Stimulated activated CD4-positive, alpha-beta T cell treated with anti-CD3 and anti-CD28 coated beads, Interleukin-2, amount 100 ng/mL, for 24 hours (primary cell): ENCODE results near the gene CIDEC.
A peak's percentile ranks its signal among the peaks of the same experiment; 100 is the strongest.
"Not testable (repeated sequence)": the region's sequence is repeated elsewhere in the genome, so short reads cannot be mapped to it uniquely, and the experiment has no call there.

Experiments used
- DNase-seq, 2 donors: peaks; one replicate each; pipeline ENCODE4 v3.0.0-alpha.2; 2020

Gene CIDEC

GRCh38 chr3:9900965-9901415 lies 20.9 kb upstream of the CIDEC start:
- not testable (repeated sequence) for DNase-seq

DNA sequence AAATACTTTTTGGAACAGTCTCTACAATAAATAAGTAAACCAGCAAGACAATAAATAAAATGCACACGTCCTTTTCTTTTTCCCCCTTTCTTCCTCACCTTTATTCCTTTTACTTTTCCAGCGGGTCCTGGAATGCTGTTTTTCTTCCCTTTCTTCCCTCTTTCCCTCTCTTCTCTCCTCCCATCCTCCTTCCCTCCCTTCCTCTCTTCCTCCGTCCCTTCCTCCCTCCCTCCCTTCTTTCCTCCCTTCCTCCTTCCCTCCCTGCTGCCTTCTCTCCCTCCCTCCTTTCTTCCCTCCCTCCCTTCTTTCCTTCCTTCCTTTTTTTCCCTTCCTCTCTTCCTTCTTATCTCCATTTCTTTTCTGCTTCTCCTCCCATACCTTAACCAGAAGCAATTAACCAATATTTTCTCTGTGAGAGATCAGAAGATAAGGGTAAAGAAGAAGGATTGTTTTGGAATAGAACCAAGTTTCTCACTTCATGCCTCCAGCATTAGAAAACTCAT lies 19.3 kb upstream of the CIDEC start:
- DNase-seq = no peak

- no peak for DNase-seq
These were observed 18.6 kb upstream of the CIDEC start for GRCh38 chr3:9898467-9899241.

- DNase-seq = no peak
These were observed 17.6 kb upstream of the CIDEC start for GRCh38 chr3:9897408-9898372.

- not testable (repeated sequence) for DNase-seq
These were observed 16.8 kb upstream of the CIDEC start for GRCh38 chr3:9896755-9897407.

- DNase-seq = not testable (repeated sequence)
These were observed 15.7 kb upstream of the CIDEC start for GRCh38 chr3:9895715-9896114.

GRCh38 chr3:9893739-9894138 lies 13.7 kb upstream of the CIDEC start:
- DNase-seq = no peak

DNA sequence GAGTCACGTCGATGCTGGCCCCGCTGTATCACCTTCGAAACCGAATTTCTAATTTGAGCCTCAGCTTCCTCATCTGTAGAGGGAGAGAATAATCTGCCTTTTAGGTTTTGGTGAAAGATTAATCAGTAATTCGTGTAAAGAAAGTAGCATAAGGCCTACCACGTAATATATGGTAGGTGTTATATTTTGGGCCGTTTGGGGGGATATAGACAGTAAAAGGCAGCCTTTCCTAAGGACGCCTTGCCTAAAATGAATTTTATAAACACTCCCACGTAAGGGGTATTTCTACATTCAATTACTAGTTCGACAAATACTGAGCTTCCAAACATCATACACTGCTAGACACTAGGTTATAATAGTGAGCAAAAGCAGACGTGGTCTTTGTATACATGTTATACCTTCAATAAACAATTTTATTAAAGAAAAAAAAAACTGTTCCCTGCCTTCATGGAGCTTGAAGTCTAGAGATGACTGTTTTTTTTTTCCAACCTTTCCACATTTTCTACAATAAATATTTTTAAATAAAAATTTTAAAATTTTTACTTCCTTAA lies 11.1 kb upstream of the CIDEC start:
- DNase-seq = no peak

- DNase-seq = peak; percentile 91 to 92
These were observed 10.4 kb upstream of the CIDEC start, which contains the start of gene JAGN1 for GRCh38 chr3:9890249-9891071. Gene JAGN1 (plus strand): TSS chr3:9890610. CDS start chr3:9890723, 113 bp downstream.

- no peak for DNase-seq
These were observed 9.4 kb upstream of the CIDEC start for GRCh38 chr3:9889405-9889804.

DNA sequence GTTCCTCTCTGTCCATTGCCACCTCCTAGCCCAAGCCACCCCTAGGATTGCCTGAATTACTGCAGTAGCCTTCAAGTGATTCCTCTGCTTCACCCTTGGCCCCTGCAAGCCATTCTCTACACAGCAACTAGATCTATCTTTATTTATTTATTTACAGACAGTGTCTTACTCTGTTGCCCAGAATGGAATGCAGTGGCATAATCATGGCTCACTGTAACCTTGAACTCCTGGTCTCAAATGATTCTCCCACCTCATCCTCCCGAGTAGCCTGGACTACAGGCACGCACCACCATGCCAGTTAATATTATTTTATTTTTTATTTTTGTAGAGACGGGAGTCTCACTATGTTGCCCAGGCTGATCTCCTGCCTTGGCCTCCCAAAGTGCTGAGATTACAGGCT lies 8.5 kb upstream of the CIDEC start:
- DNase-seq = no peak

GRCh38 chr3:9887480-9887879 lies 7.4 kb upstream of the CIDEC start:
- DNase-seq = no peak

GRCh38 chr3:9886328-9886727 lies 6.3 kb upstream of the CIDEC start:
- DNase-seq = no peak

DNA sequence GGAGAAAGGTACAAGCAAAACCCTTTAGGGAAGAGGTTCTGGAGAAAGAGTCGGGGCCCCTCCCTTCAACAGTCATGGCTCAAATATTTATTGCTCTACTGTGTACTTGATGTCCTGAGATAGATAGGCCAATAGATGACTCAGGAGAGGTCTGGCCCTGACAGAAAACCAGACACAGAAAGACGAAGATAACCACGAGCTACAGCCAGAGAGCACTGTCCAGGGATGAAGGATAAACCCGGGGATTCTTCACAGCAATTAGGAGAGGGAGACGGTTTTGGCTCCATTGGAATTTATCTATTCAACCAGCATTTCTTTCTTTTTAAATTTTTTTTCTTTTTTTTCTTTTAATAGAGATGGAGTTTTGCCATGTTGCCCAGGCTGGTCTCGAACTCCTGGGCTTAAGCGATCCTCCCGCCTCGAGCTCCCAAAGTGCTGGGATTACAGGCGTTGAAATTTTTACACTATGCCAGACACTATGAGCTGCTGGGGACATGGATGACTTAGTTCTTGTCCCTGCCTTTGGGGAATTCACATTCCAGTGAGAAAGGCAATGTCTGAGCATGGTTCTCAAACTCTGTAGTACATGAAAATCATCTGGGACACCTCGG lies 4.6 kb upstream of the CIDEC start:
- DNase-seq = no peak

GRCh38 chr3:9883706-9884554 lies 3.9 kb upstream of the CIDEC start:
- DNase-seq = no peak

DNA sequence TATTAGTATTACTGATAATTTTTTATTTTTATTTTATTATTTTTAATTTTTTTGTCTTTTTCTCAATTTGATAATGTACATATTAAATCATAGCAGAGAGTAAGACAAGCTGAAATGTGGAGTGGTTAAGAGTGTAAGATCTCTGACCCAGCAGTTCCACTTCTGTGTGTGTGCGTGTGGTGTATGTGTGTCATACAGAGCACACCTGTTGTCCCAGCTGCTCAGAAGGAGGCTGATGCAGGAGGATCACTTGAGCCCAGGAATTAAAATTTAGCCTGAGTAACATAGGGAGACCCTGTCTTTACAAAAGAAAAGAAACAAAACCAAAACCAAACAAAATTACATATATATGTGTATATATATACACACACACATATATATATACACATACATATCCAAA lies 1.4 kb upstream of the CIDEC start:
- no peak for DNase-seq

- no peak for DNase-seq
These were observed 1.4 kb downstream of the CIDEC start for GRCh38 chr3:9878700-9879099.

DNA sequence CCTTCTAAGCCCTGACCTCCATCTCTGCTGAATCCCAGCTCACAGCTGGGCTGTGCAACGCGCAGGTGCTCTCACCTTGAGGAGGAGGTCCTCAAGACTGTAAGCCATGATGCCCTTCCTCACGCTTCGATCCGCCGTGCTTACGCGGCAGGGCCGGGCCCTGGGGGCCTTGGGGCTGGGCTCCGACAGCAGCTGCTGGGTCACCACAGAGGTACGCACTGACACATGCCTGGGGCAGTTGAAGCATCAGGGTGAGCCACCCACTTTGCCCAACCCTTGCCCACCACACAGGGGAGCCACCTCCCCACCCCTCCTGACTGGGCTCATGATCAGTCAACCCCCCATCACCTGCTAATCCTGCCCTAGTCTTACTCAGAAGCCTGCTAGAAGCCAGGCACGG lies 3.1 kb downstream of the CIDEC start:
- DNase-seq = no peak

- not testable (repeated sequence) for DNase-seq
These were observed 3.8 kb downstream of the CIDEC start for GRCh38 chr3:9876255-9876654.

GRCh38 chr3:9875448-9875847 lies 4.6 kb downstream of the CIDEC start:
- DNase-seq = no peak
